Common myeloid progenitor, CD34-positive (primary cell): ENCODE data around the gene VPS51.
"Not testable (repeated sequence)": the region's sequence is repeated elsewhere in the genome, so short reads cannot be mapped to it uniquely, and the experiment has no call there.

ENCODE experiments used
- CTCF ChIA-PET: fragments of 350-600 bp; sonication (Branson Sonifier 250); formaldehyde crosslinking; loops from one replicate; lab custom pipeline; 2021; ENCODE audit warnings: antibody characterized with exemption; lab: Charles Lee
- POLR2A ChIA-PET: fragments of 350-600 bp; sonication (Branson Sonifier 250); formaldehyde crosslinking; loops from one replicate; lab custom pipeline; 2021; ENCODE audit warnings: antibody characterized with exemption; lab: Charles Lee
- DNase-seq, 3 donors: peaks; one replicate each; pipeline versions ENCODE4 v3.0.0 to v3.0.0-alpha.2; 2013
- H3K27ac ChIP-seq, 2 experiments: 1 replicate in 1 of 2; 2 replicates in 1 of 2; pipeline ENCODE4 v1.7.0; 2013; ENCODE audit warnings: inconsistent platforms in 2 of 2, low read length in 2 of 2, mild to moderate bottlenecking in 2 of 2, low read depth in 1 of 2, moderate library complexity in 1 of 2; ENCODE audit not compliant: severe bottlenecking in 2 of 2, insufficient read depth in 1 of 2, poor library complexity in 1 of 2
- H3K27me3 ChIP-seq, 5 experiments: replicated peaks in 2 of 5; 1 replicate in 3 of 5; 2 replicates in 2 of 5; pipeline versions ENCODE4 v1.6.1 to v1.7.0; 2013; ENCODE audit warnings: low read length in 4 of 5, mild to moderate bottlenecking in 2 of 5, moderate library complexity in 2 of 5, inconsistent platforms in 1 of 5; ENCODE audit not compliant: insufficient read depth in 5 of 5, control insufficient read depth in 4 of 5
- H3K36me3 ChIP-seq, 4 experiments: 1 replicate in 2 of 4; 2 replicates in 2 of 4; pipeline versions ENCODE4 v1.6.1 to v1.7.0; 2013; ENCODE audit warnings: low read length in 3 of 4, control low read depth in 1 of 4, mild to moderate bottlenecking in 1 of 4; ENCODE audit not compliant: control insufficient read depth in 4 of 4, insufficient read depth in 4 of 4
- H3K4me1 ChIP-seq, 4 experiments: 1 replicate in 3 of 4; 2 replicates in 1 of 4; pipeline versions ENCODE4 v1.6.1 to v1.7.1; 2013; ENCODE audit warnings: low read length in 3 of 4, mild to moderate bottlenecking in 3 of 4, control low read depth in 1 of 4, inconsistent platforms in 1 of 4, moderate library complexity in 1 of 4; ENCODE audit not compliant: control insufficient read depth in 4 of 4, insufficient read depth in 4 of 4; ENCODE audit errors: control extremely low read depth in 1 of 4
- H3K4me3 ChIP-seq, 7 experiments: 1 replicate in 4 of 7; 2 replicates in 3 of 7; pipeline versions ENCODE4 v1.5.1 to v1.7.0; 2013; ENCODE audit warnings: mild to moderate bottlenecking in 7 of 7, low read length in 6 of 7, moderate library complexity in 6 of 7, inconsistent platforms in 2 of 7, low read depth in 2 of 7, control low read depth in 1 of 7; ENCODE audit not compliant: insufficient read depth in 4 of 7, control insufficient read depth in 1 of 7; ENCODE audit errors: extremely low read depth in 1 of 7
- H3K9me3 ChIP-seq, 5 experiments: 1 replicate in 4 of 5; 2 replicates in 1 of 5; pipeline versions ENCODE4 v1.6.1 to v1.7.1; 2013; ENCODE audit warnings: low read length in 4 of 5, mild to moderate bottlenecking in 2 of 5, inconsistent platforms in 1 of 5, low read depth in 1 of 5, moderate library complexity in 1 of 5; ENCODE audit not compliant: control insufficient read depth in 4 of 5, insufficient read depth in 2 of 5; ENCODE audit errors: control extremely low read depth in 1 of 5
- WGBS: methylation state at CpG from one replicate; pipeline ENCODE4 v1.1.5; 2013; ENCODE audit not compliant: insufficient coverage; 5-methylcytosine and 5-hydroxymethylcytosine counted together

VPS51 gene

DNA sequence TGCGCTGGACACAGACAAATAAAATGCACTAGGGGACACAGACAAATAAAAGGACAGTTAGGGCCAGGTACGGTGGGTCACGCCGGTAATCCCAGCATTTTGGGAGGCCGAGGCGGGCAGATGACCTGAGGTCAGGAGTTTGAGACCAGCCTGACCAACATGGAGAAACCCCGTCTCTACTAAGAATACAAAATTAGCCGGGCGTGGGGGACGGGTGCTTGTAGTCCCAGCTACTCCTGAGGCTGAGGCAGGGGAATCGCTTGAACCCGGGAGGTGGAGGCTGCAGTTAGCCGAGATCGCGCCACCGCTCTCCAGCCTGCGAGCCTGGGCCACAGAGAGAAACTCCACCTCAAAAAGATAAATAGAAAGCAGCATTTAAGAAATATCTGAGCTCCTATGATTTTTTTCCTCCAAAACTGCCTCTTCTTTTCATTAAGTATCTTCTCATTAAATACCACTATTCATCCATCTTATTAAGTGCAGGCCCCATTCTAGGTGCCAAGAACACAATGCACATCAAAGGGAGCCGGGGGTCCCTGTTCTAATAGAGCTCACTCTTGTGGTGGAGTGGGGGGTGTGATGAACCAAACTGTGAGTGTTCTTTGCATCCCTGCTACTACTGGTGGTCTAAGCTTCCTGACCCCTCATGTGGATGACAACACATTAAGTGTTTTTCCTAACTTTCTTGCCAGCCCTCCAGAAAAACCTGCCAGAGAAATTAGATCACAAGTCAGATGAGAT, 22.3 kb downstream of the VPS51 start:
- H3K36me3 ChIP-seq = peaks cover 4 to 57% (median 22%) of the 10 kb centered on the region in 4 experiments
- ChIA-PET CTCF (interaction anchor here (0.8 to 4.8 kb wide), 13 partner anchors 8 to 331 kb away, joined by 3 to 35 read pairs (median 5); partner anchors contain the start of genes BATF2, CAPN1 and TM7SF2), POLR2A (interaction anchor here (0.8 to 3.7 kb wide), 7 partner anchors 14 to 240 kb away, joined by 3 to 26 read pairs (median 5); partner anchors contain the start of genes ARL2, CAPN1, EHD1 and SYVN1)
- 96% methylated on average over 17 of the region's 18 CpGs for WGBS
- no peak for DNase-seq
- no peaks in the 10 kb centered on the region for H3K9me3 ChIP-seq
- H3K27me3 ChIP-seq = no peaks in the 10 kb centered on the region
- peak overlapping the region in 1 of 2 experiments; percentile 34 for H3K27ac ChIP-seq
- no peak overlapping the region for H3K4me3 ChIP-seq
- H3K4me1 ChIP-seq = peaks cover 7 to 50% (median 35%) of the 10 kb centered on the region in 4 experiments

DNA sequence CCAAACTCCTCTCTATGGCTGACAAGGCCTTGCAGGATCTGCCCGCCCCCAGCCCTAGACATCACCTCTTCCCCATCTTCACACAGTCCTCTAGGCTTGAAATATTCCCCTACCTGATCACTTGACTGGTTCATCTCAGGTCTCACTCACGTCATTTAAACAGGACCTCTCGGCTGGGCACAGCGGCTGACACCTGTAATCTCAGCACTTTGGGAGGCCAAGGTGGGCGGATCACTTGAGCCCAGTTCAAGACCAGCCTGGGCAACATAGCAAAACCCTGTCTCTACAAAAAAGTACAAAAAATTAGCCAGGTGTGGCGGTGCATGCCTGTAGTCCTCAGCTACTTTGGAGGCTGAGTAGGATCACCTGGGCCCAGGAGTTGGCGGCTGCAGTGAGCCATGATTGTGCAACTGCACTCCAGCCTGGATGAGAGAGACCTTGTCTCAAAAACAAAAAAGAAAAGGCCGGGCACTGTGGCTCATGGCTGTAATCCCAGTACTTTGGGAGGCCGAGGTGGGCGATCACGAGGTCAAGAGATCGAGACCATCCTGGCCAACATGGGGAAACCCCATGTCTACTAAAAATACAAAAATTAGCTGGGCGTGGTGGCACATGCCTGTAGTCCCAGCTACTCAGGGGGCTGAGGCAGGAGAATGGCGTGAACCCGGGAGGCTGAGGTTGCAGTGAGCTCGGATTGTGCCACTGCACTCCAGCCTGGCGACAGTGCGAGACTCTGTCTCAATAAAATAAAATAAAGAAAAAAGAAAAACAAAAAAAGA, 23.1 kb downstream of the VPS51 start:
- not testable (repeated sequence) for H3K9me3 ChIP-seq, H3K4me3 ChIP-seq, H3K27me3 ChIP-seq, DNase-seq
- POLR2A ChIA-PET = interaction anchor here (1.4 to 3.7 kb wide), 2 partner anchors 13 to 16 kb away, joined by 5 to 26 read pairs; partner anchors contain the start of gene SYVN1
- CTCF ChIA-PET = interaction anchor here (1.0 to 4.8 kb wide), 10 partner anchors 9 to 273 kb away, joined by 3 to 35 read pairs (median 10); partner anchors contain the start of genes CAPN1 and TM7SF2
- H3K27ac ChIP-seq = peak overlapping the region in 1 of 2 experiments; percentile 34
- 98% methylated on average over 13 of the region's 18 CpGs for WGBS
- peaks cover 7 to 43% (median 29%) of the 10 kb centered on the region in 4 experiments for H3K4me1 ChIP-seq
- peaks cover 4 to 57% (median 22%) of the 10 kb centered on the region in 4 experiments for H3K36me3 ChIP-seq

DNA sequence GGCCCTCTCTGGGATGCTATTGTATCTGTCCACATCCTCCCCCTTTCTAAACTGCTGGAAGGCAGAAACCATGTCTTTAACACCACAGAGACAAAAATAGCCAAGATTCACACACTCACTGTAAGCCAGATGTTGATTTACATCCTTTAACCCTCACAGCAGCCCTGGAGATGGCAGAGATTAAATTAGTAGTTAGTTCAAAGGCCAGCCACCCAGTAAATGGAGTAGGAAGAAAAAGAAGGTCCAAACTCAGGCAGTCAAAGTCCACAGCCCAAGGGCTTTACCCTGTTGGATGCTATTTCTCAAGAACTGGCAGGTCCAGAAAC, 23.6 kb downstream of the VPS51 start:
- H3K36me3 ChIP-seq = peaks cover 4 to 60% (median 25%) of the 10 kb centered on the region in 4 experiments
- H3K27me3 ChIP-seq = no peaks in the 10 kb centered on the region
- peaks cover 7 to 42% (median 29%) of the 10 kb centered on the region in 4 experiments for H3K4me1 ChIP-seq
- CTCF ChIA-PET = interaction anchor here (1.0 to 4.8 kb wide), 5 partner anchors 9 to 62 kb away, joined by 3 to 35 read pairs (median 12); partner anchors contain the start of genes CAPN1 and TM7SF2
- H3K27ac ChIP-seq = peak overlapping the region in 1 of 2 experiments; percentile 97
- DNase-seq = no peak
- POLR2A ChIA-PET = no interaction called here
- H3K9me3 ChIP-seq = no peaks in the 10 kb centered on the region
- no peak overlapping the region for H3K4me3 ChIP-seq

DNA sequence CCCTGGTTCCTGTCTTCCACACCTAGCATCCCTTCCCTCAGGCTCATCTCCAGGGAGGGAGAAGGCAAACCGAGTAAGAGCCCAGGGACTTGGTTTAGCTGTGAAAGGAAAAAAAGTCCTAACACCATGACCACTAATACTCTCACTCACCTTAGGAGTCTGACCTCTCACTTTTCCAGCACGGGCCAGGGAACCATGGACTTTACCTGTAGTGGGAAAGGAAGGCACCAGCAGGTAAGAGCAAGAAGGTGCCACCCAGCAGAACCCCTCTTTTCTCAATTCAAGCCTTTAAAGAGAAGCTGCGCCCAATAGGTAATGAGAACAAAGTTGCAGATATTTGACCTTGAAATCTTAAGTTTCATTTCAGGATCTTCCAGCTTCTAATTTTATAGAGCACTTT, 24.8 kb downstream of the VPS51 start:
- H3K27ac ChIP-seq = peak overlapping the region; percentile 95 to 97
- POLR2A ChIA-PET = interaction anchor here (1.2 to 2.2 kb wide), 2 partner anchors 11 to 13 kb away, joined by 4 to 37 read pairs; partner anchors contain the start of gene SYVN1
- CTCF ChIA-PET = interaction anchor here (0.9 to 4.8 kb wide), 8 partner anchors 8 to 109 kb away, joined by 3 to 35 read pairs (median 10); partner anchors contain the start of genes CAPN1 and TM7SF2

DNA sequence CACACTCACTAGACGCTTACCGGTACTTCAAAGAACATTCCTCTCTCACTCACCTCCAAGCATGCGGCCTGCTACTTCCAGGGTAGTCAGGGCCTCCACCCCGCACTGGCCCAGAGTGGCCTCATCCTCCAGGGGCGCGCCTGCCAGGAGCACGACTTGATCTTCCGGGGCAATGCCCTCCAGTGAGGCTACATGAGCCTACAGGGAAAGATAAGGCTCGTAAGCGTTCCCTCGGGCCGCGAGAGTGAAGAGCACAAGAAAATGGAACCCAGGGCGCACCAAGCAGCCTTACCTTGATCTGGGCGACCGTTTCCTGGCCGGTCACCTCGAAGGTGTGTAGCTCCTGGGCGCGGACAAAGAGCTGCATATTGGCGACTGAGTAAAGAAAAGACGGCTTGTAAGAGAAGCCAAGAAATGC, 25.4 kb downstream of the VPS51 start:
- no peaks in the 10 kb centered on the region for H3K9me3 ChIP-seq
- POLR2A ChIA-PET = interaction anchor here (0.6 to 2.2 kb wide), 6 partner anchors 11 to 301 kb away, joined by 3 to 37 read pairs (median 5); partner anchors contain the start of genes CAPN1, NEAT1 and SYVN1
- H3K4me1 ChIP-seq = peaks cover 7 to 30% (median 24%) of the 10 kb centered on the region in 4 experiments
- peaks cover 4 to 59% (median 32%) of the 10 kb centered on the region in 4 experiments for H3K36me3 ChIP-seq
- H3K27ac ChIP-seq = peak overlapping the region; percentile 95 to 97
- 0% methylated on average over 18 of the region's 22 CpGs for WGBS
- DNase-seq = peak in 2 of 3 donors; percentile 39 to 56
- CTCF ChIA-PET = interaction anchor here (0.9 to 4.8 kb wide), 8 partner anchors 9 to 109 kb away, joined by 3 to 35 read pairs (median 10); partner anchors contain the start of genes CAPN1, SYVN1 and TM7SF2
- H3K4me3 ChIP-seq = peak overlapping the region; percentile 89 to 99 (median 97)
- no peaks in the 10 kb centered on the region for H3K27me3 ChIP-seq

More for the DNA sequence above, 24.8 kb downstream of the VPS51 start:
- H3K27me3 ChIP-seq = no peaks in the 10 kb centered on the region
- peak overlapping the region in 6 of 7 experiments; percentile 95 to 99 (median 98) for H3K4me3 ChIP-seq
- 86% methylated on average over 1 of the region's 3 CpGs for WGBS
- H3K9me3 ChIP-seq = no peaks in the 10 kb centered on the region
- H3K36me3 ChIP-seq = peaks cover 4 to 60% (median 31%) of the 10 kb centered on the region in 4 experiments
- no peak for DNase-seq
- H3K4me1 ChIP-seq = peaks cover 7 to 37% (median 28%) of the 10 kb centered on the region in 4 experiments

DNA sequence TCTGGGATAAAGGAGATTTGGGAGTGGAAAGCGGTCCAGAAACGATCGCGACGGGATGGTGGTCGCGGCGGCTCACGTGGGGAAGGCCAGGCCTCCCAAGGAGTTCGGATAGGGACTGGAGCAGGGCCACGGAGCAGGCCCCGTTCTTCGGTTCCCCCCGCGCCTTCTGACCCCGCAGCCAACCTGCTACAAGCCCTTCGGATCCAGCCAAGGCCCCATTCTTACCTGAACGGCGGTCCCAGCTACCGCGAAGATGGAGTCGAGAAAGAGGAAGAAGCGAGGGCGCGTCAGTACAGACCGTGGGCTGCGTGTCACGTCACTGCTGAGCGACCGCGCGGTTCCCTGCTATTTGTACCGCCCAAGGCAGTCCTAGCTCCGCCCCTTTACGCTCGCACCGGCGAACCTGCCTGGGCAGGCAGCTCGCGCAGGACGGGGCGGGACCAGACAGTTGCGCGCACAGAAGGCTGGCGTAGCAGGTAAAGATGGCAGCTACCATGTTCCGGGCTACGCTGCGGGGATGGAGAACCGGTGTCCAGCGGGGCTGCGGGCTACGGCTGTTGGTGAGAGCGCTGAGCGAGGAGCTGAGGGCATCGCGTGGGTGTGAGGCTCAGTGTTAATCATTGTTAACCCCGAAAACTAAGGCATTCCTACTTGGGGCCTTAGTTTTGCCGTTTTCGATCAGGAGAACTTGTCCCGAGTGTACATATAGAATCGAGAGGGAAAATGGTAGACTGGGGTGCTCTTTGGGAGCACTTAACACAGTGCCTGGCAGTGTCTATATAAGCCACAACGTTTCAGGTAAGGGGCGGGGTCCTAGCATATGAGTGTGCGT, 26.1 kb downstream of the VPS51 start, which contains the start of the genes FAU and MRPL49:
Gene FAU, minus strand, starts transcription at position 270 of the 832 bp plus-strand sequence. CDS start 321 bp downstream, outside the sequence.
Gene MRPL49, plus strand, starts transcription at position 457 of the 832 bp plus-strand sequence. Its CDS starts 26 bp downstream, at position 483.
- peak within 1 kb of the TSS; percentile 95 to 97 for H3K27ac ChIP-seq
- peaks cover 7 to 24% (median 18%) of the 10 kb centered on the region in 4 experiments for H3K4me1 ChIP-seq
- POLR2A ChIA-PET = interaction anchor here (0.6 to 2.2 kb wide), 6 partner anchors 11 to 301 kb away, joined by 3 to 37 read pairs (median 4); partner anchors contain the start of genes CAPN1, NEAT1 and SYVN1
- CTCF ChIA-PET = interaction anchor here (1.1 to 4.8 kb wide), 7 partner anchors 9 to 110 kb away, joined by 4 to 35 read pairs (median 13); partner anchors contain the start of genes CAPN1, SYVN1 and TM7SF2
- H3K9me3 ChIP-seq = no peaks in the 10 kb centered on the region
- no peaks in the 10 kb centered on the region for H3K27me3 ChIP-seq
- under 1% methylated on average over 58 of the region's 64 CpGs for WGBS
- peak within 1 kb of the TSS; percentile 89 to 99 (median 97) for H3K4me3 ChIP-seq
- peaks cover 4 to 64% (median 38%) of the 10 kb centered on the region in 4 experiments for H3K36me3 ChIP-seq
- peak; percentile 98 to 99 (median 99) for DNase-seq
